Heart left ventricle (tissue), 13 donors: ENCODE results near the gene MYH11.

Experiments
- POLR2A ChIP-seq, 2 donors: fragments of 450-650 bp; IDR thresholded peaks; one replicate each; pipeline ENCODE4 v1.6.1; 2017; ENCODE audit warnings: antibody characterized with exemption in 2 of 2, mild to moderate bottlenecking in 2 of 2, moderate library complexity in 2 of 2
- TF ChIP-seq, protein P1 (sequence below), 12 donors: fragments of 200-600 bp; sonication (generic) in 4 of 12; IDR thresholded peaks; one replicate each; pipeline versions ENCODE4 v1.5.0 to v1.8.0; 2018 to 2022; ENCODE audit warnings: antibody characterized with exemption in 12 of 12, mild to moderate bottlenecking in 5 of 12
- donor health status: ischemic (EF 13 %, LVEDD 7.1; RV severe dilation, severe dysfunction).
- donor health status: DM: no; HTN: yes; CAD: no.
- donor health status: DM: no; HTN: no; CAD: no.
- donor health status: ischemic (EF 25% LVEDD 6.9; RV normal size, moderate dysfunction).
- donor health status: ischemic (EF 25% LVEDD 5.7; RV mildly dilated, moderate dysfunction).
- donor health status: ischemic (EF 35%, LVEDD 5.7; RV mildly dilated, moderate dysfunction).
- donor health status: nonischemic (EF 11% LVEDD 7.7; RV severe dilation, severe dysfunction).
- donor health status: DM: yes; HTN: yes; CAD: no.
- donor health status: PGD.
- donor health status: ischemic (EF 29% LVEDD 5.4; RV normal size, mild dysfunction).
- donor health status: nonischemic (EF 23%, LVEDD 6.1; RV moderate dilation, normal function).

DNA sequence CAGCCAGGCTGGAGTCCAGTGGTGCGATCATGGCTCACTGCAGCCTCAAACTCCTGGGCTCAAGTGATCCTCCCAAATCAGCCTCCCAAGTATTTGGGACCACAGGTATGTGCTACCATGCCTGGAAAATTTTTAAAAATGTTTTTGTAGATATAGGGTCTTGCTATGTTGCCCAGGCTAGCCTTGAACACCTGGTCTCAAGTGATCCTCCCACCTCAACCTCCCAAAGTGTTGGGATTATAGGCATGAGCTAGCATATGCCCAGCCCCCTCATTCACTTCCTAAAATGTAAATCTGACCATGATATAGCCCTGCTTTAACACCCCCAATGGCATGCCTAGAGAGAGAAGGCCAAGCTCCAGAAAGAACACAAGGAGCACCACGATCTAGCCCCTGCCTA lies 108.2 kb downstream of the MYH11 start:
- TF ChIP-seq, protein P1, sequence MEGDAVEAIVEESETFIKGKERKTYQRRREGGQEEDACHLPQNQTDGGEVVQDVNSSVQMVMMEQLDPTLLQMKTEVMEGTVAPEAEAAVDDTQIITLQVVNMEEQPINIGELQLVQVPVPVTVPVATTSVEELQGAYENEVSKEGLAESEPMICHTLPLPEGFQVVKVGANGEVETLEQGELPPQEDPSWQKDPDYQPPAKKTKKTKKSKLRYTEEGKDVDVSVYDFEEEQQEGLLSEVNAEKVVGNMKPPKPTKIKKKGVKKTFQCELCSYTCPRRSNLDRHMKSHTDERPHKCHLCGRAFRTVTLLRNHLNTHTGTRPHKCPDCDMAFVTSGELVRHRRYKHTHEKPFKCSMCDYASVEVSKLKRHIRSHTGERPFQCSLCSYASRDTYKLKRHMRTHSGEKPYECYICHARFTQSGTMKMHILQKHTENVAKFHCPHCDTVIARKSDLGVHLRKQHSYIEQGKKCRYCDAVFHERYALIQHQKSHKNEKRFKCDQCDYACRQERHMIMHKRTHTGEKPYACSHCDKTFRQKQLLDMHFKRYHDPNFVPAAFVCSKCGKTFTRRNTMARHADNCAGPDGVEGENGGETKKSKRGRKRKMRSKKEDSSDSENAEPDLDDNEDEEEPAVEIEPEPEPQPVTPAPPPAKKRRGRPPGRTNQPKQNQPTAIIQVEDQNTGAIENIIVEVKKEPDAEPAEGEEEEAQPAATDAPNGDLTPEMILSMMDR (IDR thresholded peaks at IDR 0.05) = no peak
- no peak for TF ChIP-seq POLR2A (IDR thresholded peaks at IDR 0.05)
